HCT116 (cell line): ENCODE data around the gene ZNF646.

Source experiments
- EZH2phosphoT487 ChIP-seq: fragments of 200-600 bp; IDR thresholded peaks from 2 replicates; pipeline ENCODE4 v1.6.1; 2018; ENCODE audit warnings: antibody characterized with exemption, borderline replicate concordance
- POLR2A ChIP-seq: IDR thresholded peaks from 2 replicates; pipeline ENCODE4 v1.7.0; 2011; ENCODE audit warnings: borderline replicate concordance; ENCODE audit not compliant: insufficient read depth, insufficient read length; ENCODE audit errors: extremely low read depth
- RAD21 ChIP-seq: IDR thresholded peaks from 2 replicates; pipeline ENCODE4 v1.6.1; 2012; ENCODE audit warnings: low read depth, mild to moderate bottlenecking
- TCF7L2 ChIP-seq: IDR thresholded peaks from 2 replicates; pipeline ENCODE4 v1.7.0; 2011; ENCODE audit warnings: borderline replicate concordance, inconsistent platforms; ENCODE audit not compliant: insufficient read depth, insufficient read length; ENCODE audit errors: extremely low read depth
- TF ChIP-seq, protein P1 (sequence below), 3 experiments: fragments of 200-600 bp in 1 of 3; sonication (generic) in 1 of 3; IDR thresholded peaks in 2 of 3; conservative IDR thresholded peaks in 1 of 3; 2 replicates each; pipeline ENCODE4 v1.5.1; 2012 to 2017; ENCODE audit warnings: low read depth in 2 of 3, low read length in 2 of 3, antibody characterized with exemption in 1 of 3, borderline replicate concordance in 1 of 3, control low read depth in 1 of 3, mild to moderate bottlenecking in 1 of 3, mixed read lengths in 1 of 3, mixed run types in 1 of 3, moderate library complexity in 1 of 3; ENCODE audit not compliant: insufficient read depth in 1 of 3

DNA sequence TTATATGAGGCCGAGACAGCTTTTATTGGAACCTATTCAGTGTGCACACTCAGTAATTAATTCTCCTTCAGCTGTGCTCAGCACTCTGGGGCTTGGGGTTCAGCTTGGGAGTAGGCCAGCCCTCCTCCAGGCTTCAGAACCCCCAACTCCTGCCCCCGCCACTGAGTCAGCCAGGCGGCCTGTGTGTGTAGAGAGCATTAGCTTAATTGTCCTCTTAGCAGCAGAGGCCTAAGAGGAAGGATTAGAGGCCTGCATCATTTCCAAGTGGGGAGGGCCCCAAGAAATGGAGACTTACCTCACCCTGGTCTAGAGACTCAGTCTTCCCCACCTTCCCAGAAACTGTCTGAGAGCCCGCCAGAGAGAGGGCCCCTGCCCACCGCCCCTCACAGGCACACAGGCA, 13.7 kb downstream of the ZNF646 start:
- TF ChIP-seq, protein P1, sequence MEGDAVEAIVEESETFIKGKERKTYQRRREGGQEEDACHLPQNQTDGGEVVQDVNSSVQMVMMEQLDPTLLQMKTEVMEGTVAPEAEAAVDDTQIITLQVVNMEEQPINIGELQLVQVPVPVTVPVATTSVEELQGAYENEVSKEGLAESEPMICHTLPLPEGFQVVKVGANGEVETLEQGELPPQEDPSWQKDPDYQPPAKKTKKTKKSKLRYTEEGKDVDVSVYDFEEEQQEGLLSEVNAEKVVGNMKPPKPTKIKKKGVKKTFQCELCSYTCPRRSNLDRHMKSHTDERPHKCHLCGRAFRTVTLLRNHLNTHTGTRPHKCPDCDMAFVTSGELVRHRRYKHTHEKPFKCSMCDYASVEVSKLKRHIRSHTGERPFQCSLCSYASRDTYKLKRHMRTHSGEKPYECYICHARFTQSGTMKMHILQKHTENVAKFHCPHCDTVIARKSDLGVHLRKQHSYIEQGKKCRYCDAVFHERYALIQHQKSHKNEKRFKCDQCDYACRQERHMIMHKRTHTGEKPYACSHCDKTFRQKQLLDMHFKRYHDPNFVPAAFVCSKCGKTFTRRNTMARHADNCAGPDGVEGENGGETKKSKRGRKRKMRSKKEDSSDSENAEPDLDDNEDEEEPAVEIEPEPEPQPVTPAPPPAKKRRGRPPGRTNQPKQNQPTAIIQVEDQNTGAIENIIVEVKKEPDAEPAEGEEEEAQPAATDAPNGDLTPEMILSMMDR (IDR thresholded peaks at IDR 0.05 in 2 of 3, conservative IDR thresholded peaks at IDR 0.05 in 1 of 3; ENCODE audit: borderline replicate concordance in 1 of 3, insufficient read depth in 1 of 3, low read depth in 2 of 3, low read length in 2 of 3) = no peak
- TF ChIP-seq EZH2phosphoT487 (no peak), POLR2A (no peak), TCF7L2 (no peak), RAD21 (no peak)
